GM12878 (cell line): ENCODE data around the gene YKT6.

Experiments used
- ATF3 ChIP-seq: IDR thresholded peaks from 2 replicates; pipeline ENCODE4 v1.6.1; 2011; ENCODE audit warnings: low read depth, mild to moderate bottlenecking, low read length, moderate library complexity, borderline replicate concordance; ENCODE audit errors: extremely low read depth
- FOXK2 ChIP-seq: fragments of 450-650 bp; IDR thresholded peaks from 2 replicates; pipeline ENCODE4 v1.6.1; 2017; ENCODE audit warnings: mild to moderate bottlenecking, moderate library complexity
- MXI1 ChIP-seq: fragments of 150-350 bp; IDR thresholded peaks from 2 replicates; pipeline ENCODE4 v1.6.1; 2011; ENCODE audit warnings: low read depth, mild to moderate bottlenecking, inconsistent platforms, low read length, improper control_type of control experiment
- REST ChIP-seq: IDR thresholded peaks from 2 replicates; pipeline ENCODE4 v1.6.1; 2012; ENCODE audit warnings: mild to moderate bottlenecking, low read depth, low read length
- SP1 ChIP-seq: IDR thresholded peaks from one replicate; pipeline ENCODE4 v1.6.1; 2011; ENCODE audit warnings: low read depth, low read length
- TAF1 ChIP-seq: IDR thresholded peaks from 2 replicates; pipeline ENCODE4 v1.6.1; 2011; ENCODE audit warnings: mild to moderate bottlenecking, low read depth, low read length, borderline replicate concordance
- TCF12 ChIP-seq: IDR thresholded peaks from 2 replicates; pipeline ENCODE4 v1.6.1; 2011; ENCODE audit warnings: low read depth, mild to moderate bottlenecking, low read length
- USF2 ChIP-seq: IDR thresholded peaks from 2 replicates; pipeline ENCODE4 v1.6.1; 2011; ENCODE audit warnings: low read depth, low read length, improper control_type of control experiment, borderline replicate concordance
- YY1 ChIP-seq: IDR thresholded peaks from 2 replicates; pipeline ENCODE4 v1.6.1; 2011; ENCODE audit warnings: low read depth, mild to moderate bottlenecking, low read length
- ZBED1 ChIP-seq: IDR thresholded peaks from 2 replicates; pipeline ENCODE4 v1.6.1; 2016; ENCODE audit warnings: borderline replicate concordance
- ZNF24 ChIP-seq: fragments of 450-650 bp; IDR thresholded peaks from 2 replicates; pipeline ENCODE4 v1.6.1; 2017; ENCODE audit warnings: antibody characterized with exemption, mild to moderate bottlenecking
- TF ChIP-seq, protein P1 (sequence below), 3 experiments: IDR thresholded peaks in 2 of 3; conservative IDR thresholded peaks in 1 of 3; 2 replicates each; pipeline ENCODE4 v1.5.1; 2011; ENCODE audit warnings: low read depth in 3 of 3, low read length in 3 of 3, mild to moderate bottlenecking in 3 of 3, control low read depth in 2 of 3, moderate library complexity in 2 of 3, inconsistent platforms in 1 of 3, mixed read lengths in 1 of 3; ENCODE audit not compliant: control insufficient read depth in 2 of 3, insufficient read depth in 1 of 3; ENCODE audit errors: extremely low read depth in 1 of 3

GRCh38 chr7:44212581-44213184 is 11.9 kb downstream of the YKT6 start:
- TF ChIP-seq SP1, result no peak
- no peak for TF ChIP-seq TCF12
- no peak for TF ChIP-seq ZNF24
- TF ChIP-seq, protein P1, sequence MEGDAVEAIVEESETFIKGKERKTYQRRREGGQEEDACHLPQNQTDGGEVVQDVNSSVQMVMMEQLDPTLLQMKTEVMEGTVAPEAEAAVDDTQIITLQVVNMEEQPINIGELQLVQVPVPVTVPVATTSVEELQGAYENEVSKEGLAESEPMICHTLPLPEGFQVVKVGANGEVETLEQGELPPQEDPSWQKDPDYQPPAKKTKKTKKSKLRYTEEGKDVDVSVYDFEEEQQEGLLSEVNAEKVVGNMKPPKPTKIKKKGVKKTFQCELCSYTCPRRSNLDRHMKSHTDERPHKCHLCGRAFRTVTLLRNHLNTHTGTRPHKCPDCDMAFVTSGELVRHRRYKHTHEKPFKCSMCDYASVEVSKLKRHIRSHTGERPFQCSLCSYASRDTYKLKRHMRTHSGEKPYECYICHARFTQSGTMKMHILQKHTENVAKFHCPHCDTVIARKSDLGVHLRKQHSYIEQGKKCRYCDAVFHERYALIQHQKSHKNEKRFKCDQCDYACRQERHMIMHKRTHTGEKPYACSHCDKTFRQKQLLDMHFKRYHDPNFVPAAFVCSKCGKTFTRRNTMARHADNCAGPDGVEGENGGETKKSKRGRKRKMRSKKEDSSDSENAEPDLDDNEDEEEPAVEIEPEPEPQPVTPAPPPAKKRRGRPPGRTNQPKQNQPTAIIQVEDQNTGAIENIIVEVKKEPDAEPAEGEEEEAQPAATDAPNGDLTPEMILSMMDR (IDR thresholded peaks at IDR 0.05 in 2 of 3, conservative IDR thresholded peaks at IDR 0.05 in 1 of 3; ENCODE audit: control insufficient read depth in 2 of 3, extremely low read depth in 1 of 3, insufficient read depth in 1 of 3, low read depth in 3 of 3, low read length in 3 of 3), result no peak
- no peak for TF ChIP-seq TAF1
- TF ChIP-seq ATF3, result no peak
- TF ChIP-seq MXI1, result no peak
- no peak for TF ChIP-seq YY1
- TF ChIP-seq REST, result no peak
- no peak for TF ChIP-seq USF2
- TF ChIP-seq ZBED1, result no peak
- TF ChIP-seq FOXK2, result no peak
